HG03442 (cell line): ENCODE results near the gene ERC2.

Source experiments
- ATAC-seq: cut with Tn5 transposase; IDR thresholded peaks from one replicate; pipeline ENCODE4 v1.9.1; 2021; ENCODE audit warnings: mild to moderate bottlenecking, moderate library complexity; ENCODE audit not compliant: unreplicated experiment

Gene ERC2

GRCh38 chr3:55702822-55703221, 765.4 kb downstream of the ERC2 start:
- ATAC-seq = no peak

DNA sequence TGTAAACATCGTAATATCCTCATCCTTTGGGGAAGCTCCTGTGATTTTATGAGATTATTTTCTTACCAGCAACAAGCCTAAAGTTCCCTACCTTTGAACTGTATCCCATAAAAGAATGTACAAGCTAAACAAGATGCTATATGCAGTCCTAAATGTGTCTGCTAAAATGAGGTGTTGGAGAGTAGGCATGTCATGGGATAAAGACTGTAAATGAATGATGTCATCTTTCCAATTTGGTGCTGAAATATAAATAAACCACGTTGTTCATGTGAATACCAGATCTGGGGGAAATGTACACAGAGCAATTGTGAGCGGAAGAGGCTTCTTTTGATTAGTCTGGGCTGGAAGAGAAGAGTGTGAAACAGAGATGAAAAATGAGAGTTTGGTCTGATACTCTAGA, 766.3 kb downstream of the ERC2 start:
- no peak for ATAC-seq

DNA sequence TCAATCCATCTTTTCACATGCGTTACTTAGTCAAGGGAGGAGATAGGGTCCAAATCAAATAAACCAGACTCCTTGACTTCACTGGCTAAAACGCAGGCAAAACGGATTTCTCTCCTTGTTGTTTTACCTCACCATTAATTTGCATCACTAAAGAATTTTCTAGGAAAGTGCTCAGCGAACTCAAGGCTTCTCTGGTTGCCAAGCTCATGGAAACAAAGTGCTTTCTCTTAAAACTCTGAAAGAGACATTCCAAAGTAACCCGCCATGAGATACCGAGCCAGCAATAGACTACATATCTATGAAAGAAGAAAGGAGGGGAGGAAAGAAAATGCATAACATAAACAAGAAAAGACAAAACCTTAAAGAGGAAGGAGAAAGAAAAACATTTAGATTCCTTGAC, 769.4 kb downstream of the ERC2 start:
- ATAC-seq = no peak

DNA sequence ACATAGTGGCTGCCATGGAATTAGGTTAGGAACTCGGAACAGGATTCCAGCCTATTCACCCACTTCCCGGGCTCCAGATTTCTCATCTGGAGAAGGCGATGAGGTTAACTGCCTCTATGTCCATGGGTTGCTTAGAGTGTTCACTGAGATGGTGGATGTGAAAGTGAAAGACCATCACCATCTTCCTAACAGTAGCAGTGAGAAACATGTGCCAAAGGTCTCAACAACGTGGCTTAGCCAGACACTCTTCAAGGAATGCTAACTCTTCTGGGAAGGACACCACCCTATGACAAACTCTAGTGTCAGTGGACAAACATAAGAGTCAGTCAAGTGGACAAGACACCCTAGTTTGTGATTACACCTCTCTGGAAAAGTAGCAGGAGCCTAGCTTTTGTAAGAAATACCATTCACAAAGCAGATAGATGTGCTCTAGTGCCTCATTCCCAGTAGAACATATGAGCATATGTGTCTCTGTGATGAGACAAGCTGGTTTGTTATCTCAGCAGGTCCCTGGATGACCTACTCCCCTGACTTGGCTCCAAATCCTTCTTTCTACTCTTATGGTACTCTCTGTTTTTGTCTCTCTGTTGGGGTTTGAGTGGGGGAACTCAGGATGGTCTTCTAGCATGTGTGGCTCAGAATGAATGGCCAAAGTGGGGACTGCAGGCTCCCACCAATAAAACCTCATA, 770.9 kb downstream of the ERC2 start:
- no peak for ATAC-seq

GRCh38 chr3:55692957-55693558, 775.2 kb downstream of the ERC2 start:
- no peak for ATAC-seq

- ATAC-seq = no peak
Measured at GRCh38 chr3:55692295-55692956, 775.8 kb downstream of the ERC2 start.

GRCh38 chr3:55691141-55691540, 777.1 kb downstream of the ERC2 start:
- no peak for ATAC-seq

DNA sequence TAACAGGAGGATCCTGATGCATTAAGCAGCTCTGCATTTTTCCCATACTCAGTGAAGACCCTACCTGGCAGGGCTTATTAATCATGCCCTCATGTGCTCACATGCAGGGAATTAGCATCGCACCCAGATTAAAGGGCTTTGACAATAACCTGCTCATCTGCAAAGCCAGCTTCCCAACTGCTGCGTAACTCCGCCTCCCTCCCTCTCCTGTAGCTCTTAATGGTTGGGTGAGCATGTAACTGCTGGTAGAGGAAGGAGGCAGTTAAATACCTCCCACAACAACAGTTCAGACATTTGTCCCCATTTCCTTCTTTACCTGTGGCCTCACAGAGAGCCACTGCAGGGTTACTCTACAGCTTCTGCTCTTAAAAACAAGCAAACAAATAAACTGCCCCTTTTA, 777.5 kb downstream of the ERC2 start:
- peak; percentile 84 for ATAC-seq

DNA sequence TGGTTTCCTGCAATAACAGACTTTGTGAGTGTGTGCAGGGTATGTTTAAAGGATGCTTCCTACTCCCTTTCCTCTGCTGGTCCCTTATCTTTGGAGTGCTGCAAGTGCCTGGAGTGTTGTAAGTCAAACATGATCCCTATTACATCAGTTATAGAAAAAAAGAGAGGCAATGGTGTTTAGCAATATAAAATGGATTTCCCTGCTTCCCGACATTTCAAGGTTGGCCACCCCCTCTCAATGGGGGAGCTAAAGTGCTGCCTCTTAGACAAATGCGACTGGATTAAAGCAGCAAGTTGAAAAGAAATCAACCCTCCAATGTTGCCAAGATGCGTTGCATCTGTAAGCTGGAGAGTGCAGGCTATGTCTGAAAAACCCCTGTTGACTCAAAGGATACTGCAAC, 778.1 kb downstream of the ERC2 start:
- ATAC-seq = no peak

- no peak for ATAC-seq
Measured at GRCh38 chr3:55688154-55688553, 780.1 kb downstream of the ERC2 start.

- ATAC-seq = no peak
Measured at GRCh38 chr3:55687526-55687925, 780.7 kb downstream of the ERC2 start.

- ATAC-seq = no peak
Measured at GRCh38 chr3:55686426-55687254, 781.6 kb downstream of the ERC2 start.

GRCh38 chr3:55683666-55684270, 784.5 kb downstream of the ERC2 start:
- no peak for ATAC-seq

DNA sequence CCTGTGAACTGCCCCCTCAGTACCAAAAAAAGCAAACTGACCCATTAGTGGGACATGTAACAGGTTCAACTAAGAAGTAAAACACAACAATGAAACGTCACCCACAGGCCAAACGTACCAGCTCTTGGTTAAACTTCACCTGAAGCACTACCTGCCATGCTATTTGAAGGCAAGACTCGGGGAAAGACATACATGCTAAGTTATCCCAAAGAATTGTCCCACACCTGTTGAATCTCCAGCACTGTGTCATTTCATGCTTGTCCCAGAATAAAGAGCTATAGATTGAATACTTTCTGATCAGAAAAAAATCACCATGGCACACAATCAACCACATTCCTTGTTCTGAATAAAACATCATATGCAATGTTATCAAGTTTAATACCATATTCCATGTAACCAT, 785.8 kb downstream of the ERC2 start:
- no peak for ATAC-seq

- no peak for ATAC-seq
Measured at GRCh38 chr3:55678546-55679216, 789.6 kb downstream of the ERC2 start.

DNA sequence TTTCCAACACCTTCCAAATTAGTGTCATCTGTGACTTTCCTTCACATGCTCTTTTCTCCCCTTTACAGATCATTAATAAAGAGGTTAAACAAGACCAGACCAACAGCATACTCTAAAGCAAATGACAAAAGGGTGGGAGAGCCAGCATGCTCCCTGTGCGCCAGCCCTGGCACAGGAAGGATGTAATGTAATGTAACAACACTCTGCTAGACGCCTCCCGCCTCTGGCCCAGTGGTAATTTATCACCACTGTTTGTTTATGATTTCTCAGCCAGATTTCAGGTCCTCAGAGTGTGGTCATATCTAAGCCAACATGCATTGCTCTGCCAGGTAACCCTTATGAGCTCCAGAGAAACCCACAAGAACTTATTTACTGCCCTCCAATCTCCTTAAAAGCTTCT, 791.6 kb downstream of the ERC2 start:
- no peak for ATAC-seq

GRCh38 chr3:55675478-55675877, 792.8 kb downstream of the ERC2 start:
- ATAC-seq = peak; percentile 99

GRCh38 chr3:55673764-55674163, 794.5 kb downstream of the ERC2 start:
- no peak for ATAC-seq

DNA sequence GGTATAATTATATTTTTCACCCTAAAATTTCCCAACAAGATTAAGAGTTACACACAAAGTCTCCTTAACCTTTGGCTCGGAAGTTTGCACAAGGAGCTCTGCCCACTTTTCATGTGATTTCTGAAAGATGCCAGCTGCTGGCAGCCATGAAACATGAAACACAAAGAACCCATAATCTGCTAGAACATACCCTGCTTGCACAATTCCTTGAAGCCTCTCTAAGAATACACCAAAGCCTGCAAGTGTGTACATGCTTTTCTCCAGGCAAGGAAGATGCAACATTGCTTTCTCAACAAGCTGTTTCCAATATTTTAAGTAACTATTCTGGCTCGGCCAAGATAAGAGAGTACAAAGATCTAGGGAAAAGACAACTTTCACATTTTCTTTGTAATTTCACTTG, 799.1 kb downstream of the ERC2 start:
- no peak for ATAC-seq

DNA sequence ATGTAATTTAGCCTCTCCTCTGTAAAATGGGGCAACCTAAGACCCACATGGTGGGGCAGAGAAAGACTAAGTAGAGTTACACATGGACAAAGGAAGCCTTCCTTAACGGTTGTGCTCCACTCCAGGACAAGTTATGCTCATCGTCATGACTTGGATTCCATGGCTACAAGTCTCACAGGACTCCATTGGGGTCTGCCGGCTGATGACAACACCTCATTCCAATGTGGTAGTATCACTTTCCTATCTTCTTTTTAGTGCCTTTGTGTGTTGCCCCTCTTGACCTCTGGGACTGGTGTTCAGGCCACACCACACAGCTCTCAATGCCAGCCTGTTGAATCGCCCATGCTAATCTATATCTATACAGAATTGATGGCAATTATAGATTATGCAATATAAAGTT, 799.9 kb downstream of the ERC2 start:
- ATAC-seq = no peak

DNA sequence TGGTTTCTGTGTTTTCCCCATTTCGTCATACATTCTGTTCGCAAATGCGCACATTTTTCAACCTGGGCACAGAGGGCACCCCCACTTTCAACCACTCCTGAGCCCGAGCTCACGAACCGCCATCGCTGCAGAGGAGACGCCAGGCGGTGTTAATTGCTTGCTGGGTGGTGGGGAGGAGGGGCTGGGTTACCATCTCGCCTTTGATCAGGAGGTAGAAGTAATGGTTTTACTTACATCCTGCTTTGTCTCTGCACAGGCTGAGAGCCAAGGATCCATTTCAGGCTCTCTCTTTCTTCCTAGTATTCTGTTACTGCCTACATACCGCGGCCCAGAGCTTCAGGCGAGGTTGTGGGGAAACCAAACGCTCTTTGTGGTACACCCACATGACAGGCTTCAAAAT, 803.9 kb downstream of the ERC2 start:
- no peak for ATAC-seq
